ENCODE results near the gene CDK8. TPM values are rescaled to one million over a fixed set of nuclear protein-coding genes. Genes with fewer than 3 reads are reported as not detected.

CDK8 gene
- total RNA-seq: 10 to 100 TPM in 2 of 10 donors, 1 to 10 TPM in 8; 6.4 to 11.0 (median 9.2) TPM
- 10 to 100 TPM in 1 of 2 donors, 1 to 10 TPM in 1; 9.1 to 12.5 TPM for polyA plus RNA-seq
- long read RNA-seq, donor 1, partial matches to known transcripts: 0 of 14 reads
- long read RNA-seq, donor 1, other reads (novel, unspliced or antisense): 11 of 14 reads
- long read RNA-seq, donor 2, transcript CDK8-201 (13 exons, 3,055 nt): major isoform, 8 of 21 reads
- long read RNA-seq, donor 2, partial matches to known transcripts: 4 of 21 reads
- long read RNA-seq, donor 2, other reads (novel, unspliced or antisense): 8 of 21 reads
- long read RNA-seq, donor 3, transcript CDK8-201 (13 exons, 3,055 nt): major isoform, 8 of 24 reads
- long read RNA-seq, donor 3, partial matches to known transcripts: 6 of 24 reads
- long read RNA-seq, donor 3, other reads (novel, unspliced or antisense): 10 of 24 reads

GRCh38 chr13:26253787-26254582, at the start of gene CDK8:
Gene CDK8, plus strand, starts transcription at chr13:26254129. Its CDS starts 513 bp downstream, at chr13:26254642.
- intact Hi-C loops (cut with DNase I): loop anchor here in 4 of 10 donors (1.0 to 10.0 kb wide), 6 partner anchors 32 to 303 kb away; partner anchors contain the start of genes RNF6 (in 1 of the 4) and WASF3 (in 1 of the 4)

GRCh38 chr13:26208287-26208686, 45.6 kb upstream of the CDK8 start:
- intact Hi-C loops (cut with DNase I): no loop called here
- DNase-seq: no peak
- no peak for TF ChIP-seq CTCF (IDR thresholded peaks at IDR 0.05)
- Histone ChIP-seq H3K36me3 (peaks cover 0 to 87% (median 15%) of the 10 kb centered on the region in 9 donors), H3K4me3 (no peak overlapping the region), H3K4me1 (peaks cover 0 to 2% (median 0%) of the 10 kb centered on the region in 9 donors), H3K9me3 (no peaks in the 10 kb centered on the region), H3K27me3 (no peaks in the 10 kb centered on the region), H3K27ac (no peak overlapping the region)
- ATAC-seq: no peak
- 98 to 100% methylated on average over 1 of the region's 1 CpG for WGBS, 2 donors

More at GRCh38 chr13:26253787-26254582, at the start of gene CDK8:
- Histone ChIP-seq H3K27ac (peak within 1 kb of the TSS; percentile 70 to 98 (median 94)), H3K4me3 (peak within 1 kb of the TSS; percentile 74 to 98 (median 88)), H3K9me3 (no peaks in the 10 kb centered on the region), H3K27me3 (no peaks in the 10 kb centered on the region), H3K36me3 (no peaks in the 10 kb centered on the region), H3K4me1 (peaks cover 0 to 35% (median 25%) of the 10 kb centered on the region in 9 donors)
- DNase-seq (peak; percentile 92 to 94), ATAC-seq (peak; percentile 94 to 98 (median 97))
- peak in 1 of 9 donors; percentile 18 for TF ChIP-seq CTCF (IDR thresholded peaks at IDR 0.05)
- WGBS, 2 donors: 1% methylated on average over 76 to 79 of the region's 79 CpGs

DNA sequence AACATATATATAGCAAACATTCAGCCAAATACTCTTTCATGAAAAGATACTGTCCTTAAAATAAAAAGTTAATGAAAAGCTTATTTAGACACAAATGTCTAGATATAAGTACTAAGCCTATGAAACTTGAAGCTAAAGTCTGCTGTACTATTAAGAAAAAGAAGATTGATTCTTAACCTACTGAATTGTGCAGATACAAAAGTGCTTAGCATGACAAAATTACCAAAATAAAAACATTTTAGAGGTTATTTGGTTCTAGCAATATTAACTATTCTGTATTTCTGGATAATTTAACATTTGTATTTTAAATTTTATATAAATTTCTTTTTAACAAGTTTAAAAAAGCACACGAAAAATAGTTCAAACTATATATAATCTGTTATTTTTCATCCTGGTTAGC, 40.6 kb upstream of the CDK8 start:
- ATAC-seq (no peak), DNase-seq (no peak)
- Histone ChIP-seq H3K4me3 (no peak overlapping the region), H3K27ac (no peak overlapping the region), H3K36me3 (peaks cover 0 to 100% (median 61%) of the 10 kb centered on the region in 9 donors), H3K27me3 (no peaks in the 10 kb centered on the region), H3K9me3 (no peaks in the 10 kb centered on the region), H3K4me1 (peaks cover 0 to 2% (median 0%) of the 10 kb centered on the region in 9 donors)
- TF ChIP-seq CTCF (IDR thresholded peaks at IDR 0.05): no peak
- WGBS, 2 donors: 88 to 99% methylated on average over 1 of the region's 1 CpG
- intact Hi-C loops (cut with DNase I): no loop called here

DNA sequence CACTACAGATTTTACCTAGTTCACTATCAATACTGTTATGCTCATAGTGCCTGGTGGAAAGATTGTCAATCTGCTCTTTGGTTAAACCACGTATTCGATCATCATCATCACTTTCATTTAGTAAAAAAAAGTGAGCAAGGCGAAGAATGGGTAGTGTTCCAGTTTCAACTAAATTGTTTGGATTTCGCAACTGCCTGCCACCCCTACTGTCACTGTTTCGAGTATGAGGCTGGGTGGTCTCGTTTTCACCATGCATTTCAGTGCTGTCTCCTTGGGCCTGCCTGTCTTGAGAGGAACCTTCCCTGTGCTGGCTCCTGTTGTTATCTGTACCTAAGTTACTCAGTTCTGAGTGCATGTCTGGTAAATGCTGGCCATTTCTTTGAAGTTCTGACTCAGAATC, 39.9 kb upstream of the CDK8 start:
- Histone ChIP-seq H3K4me1 (peaks cover 0 to 5% (median 0%) of the 10 kb centered on the region in 9 donors), H3K27ac (no peak overlapping the region), H3K27me3 (no peaks in the 10 kb centered on the region), H3K9me3 (no peaks in the 10 kb centered on the region), H3K36me3 (peaks cover 0 to 100% (median 65%) of the 10 kb centered on the region in 9 donors), H3K4me3 (no peak overlapping the region)
- ATAC-seq (no peak), DNase-seq (no peak)
- WGBS, 2 donors: 95 to 97% methylated on average over 6 of the region's 6 CpGs
- intact Hi-C loops (cut with DNase I): no loop called here
- TF ChIP-seq CTCF (IDR thresholded peaks at IDR 0.05): no peak
